Measurements from ENCODE around the gene ABHD17C.

- no peak for TF ChIP-seq EZH2 (IDR thresholded peaks at IDR 0.05; ENCODE audit: insufficient read depth, poor library complexity, severe bottlenecking)
- TF ChIP-seq EZH2phosphoT487 (IDR thresholded peaks at IDR 0.05; ENCODE audit: insufficient read depth, low read depth) = no peak
Measured at GRCh38 chr15:80789796-80790195, 94.7 kb downstream of the ABHD17C start.

All from GM23248 (cell line).